Neural cell (in vitro differentiated cells): ENCODE results near the gene TNFSF9. TPM values are rescaled to one million over a fixed set of nuclear protein-coding genes. Genes with fewer than 3 reads are reported as not detected.

Source experiments
- H2AFZ ChIP-seq: fragments of 200-600, 300-800 bp; sonication (generic), shearing (Covaris generic); 2 replicates; pipeline ENCODE4 v1.6.0; 2014; ENCODE audit warnings: low read depth, mild to moderate bottlenecking, antibody characterized with exemption, low read length, moderate library complexity
- H3F3A ChIP-seq: fragments of 200-600 bp; shearing (Covaris generic); 2 replicates; pipeline ENCODE4 v1.6.1; 2016; ENCODE audit warnings: mild to moderate bottlenecking, moderate library complexity, mixed read lengths, antibody characterized with exemption, low read length; ENCODE audit not compliant: insufficient read depth, poor library complexity, severe bottlenecking
- H3K27ac ChIP-seq: fragments of 200-600, 300-800 bp; sonication (generic), shearing (Covaris generic); 2 replicates; pipeline ENCODE4 v1.5.1; 2014; ENCODE audit warnings: mild to moderate bottlenecking, low read length, moderate library complexity
- H3K27me3 ChIP-seq: fragments of 300-800, 200-600 bp; sonication (generic), shearing (Covaris generic); 2 replicates; pipeline ENCODE4 v1.6.0; 2014; ENCODE audit warnings: mild to moderate bottlenecking, low read depth, low read length, moderate library complexity; ENCODE audit not compliant: insufficient read depth
- H3K36me3 ChIP-seq: fragments of 300-800, 200-600 bp; sonication (generic), shearing (Covaris generic); 2 replicates; pipeline ENCODE4 v1.5.1; 2014; ENCODE audit warnings: mild to moderate bottlenecking, antibody characterized with exemption, low read length, moderate library complexity; ENCODE audit not compliant: insufficient read depth
- H3K4me2 ChIP-seq: fragments of 300-800, 200-600 bp; sonication (generic), shearing (Covaris generic); 2 replicates; pipeline ENCODE4 v1.6.0; 2014; ENCODE audit warnings: mild to moderate bottlenecking, low read length
- H3K4me3 ChIP-seq: fragments of 300-800, 200-600 bp; sonication (generic), shearing (Covaris generic); 2 replicates; pipeline ENCODE4 v1.5.1; 2014; ENCODE audit warnings: mild to moderate bottlenecking, low read length, moderate library complexity
- H3K79me2 ChIP-seq: fragments of 200-600 bp; shearing (Covaris generic); replicated peaks from 2 replicates; pipeline ENCODE4 v1.6.0; 2014; ENCODE audit warnings: mild to moderate bottlenecking, low read length, moderate library complexity; ENCODE audit not compliant: insufficient read depth
- H3K9ac ChIP-seq: fragments of 300-800, 200-600 bp; sonication (generic), shearing (Covaris generic); 2 replicates; pipeline ENCODE4 v1.6.1; 2016; ENCODE audit warnings: mild to moderate bottlenecking, low read length, mixed read lengths
- H3K9me2 ChIP-seq: fragments of 200-600 bp; shearing (Covaris generic); 2 replicates; pipeline ENCODE4 v1.6.1; 2016; ENCODE audit warnings: mild to moderate bottlenecking, low read length, mixed read lengths; ENCODE audit not compliant: insufficient read depth
- H3K9me3 ChIP-seq: fragments of 200-600, 300-800 bp; sonication (generic), shearing (Covaris generic); 2 replicates; pipeline ENCODE4 v1.6.1; 2016; ENCODE audit warnings: mild to moderate bottlenecking, mixed run types, low read length, moderate library complexity, mixed read lengths
- H4K20me1 ChIP-seq: fragments of 200-600 bp; shearing (Covaris generic); 2 replicates; pipeline ENCODE4 v1.6.1; 2016; ENCODE audit warnings: mild to moderate bottlenecking, mixed run types; ENCODE audit not compliant: insufficient read depth
- EP300 ChIP-seq: fragments of 450-650 bp; conservative IDR thresholded peaks from 2 replicates; pipeline ENCODE4 v1.6.1; 2014; ENCODE audit warnings: antibody characterized with exemption, mild to moderate bottlenecking, moderate library complexity; ENCODE audit not compliant: poor library complexity, severe bottlenecking
- EZH2 ChIP-seq: fragments of 200-600, 300-800 bp; shearing (Covaris generic), sonication (generic); IDR thresholded peaks from 2 replicates; pipeline ENCODE4 v1.6.1; 2014; ENCODE audit warnings: antibody characterized with exemption, low read length, borderline replicate concordance, mild to moderate bottlenecking; ENCODE audit not compliant: insufficient read depth, poor library complexity, severe bottlenecking
- MXI1 ChIP-seq: fragments of 450-650 bp; conservative IDR thresholded peaks from 2 replicates; pipeline ENCODE4 v1.6.1; 2014; ENCODE audit warnings: antibody characterized with exemption, mild to moderate bottlenecking; ENCODE audit not compliant: poor library complexity, severe bottlenecking
- POLR2AphosphoS5 ChIP-seq: IDR thresholded peaks from 2 replicates; pipeline ENCODE4 v1.6.1; 2012
- RAD21 ChIP-seq: fragments of 450-650 bp; conservative IDR thresholded peaks from 2 replicates; pipeline ENCODE4 v1.6.1; 2014; ENCODE audit warnings: antibody characterized with exemption, mild to moderate bottlenecking, moderate library complexity
- SMC3 ChIP-seq: fragments of 450-650 bp; conservative IDR thresholded peaks from 2 replicates; pipeline ENCODE4 v1.6.1; 2014; ENCODE audit warnings: antibody characterized with exemption, mild to moderate bottlenecking, moderate library complexity; ENCODE audit not compliant: poor library complexity
- TAF1 ChIP-seq: IDR thresholded peaks from 2 replicates; pipeline ENCODE4 v1.6.1; 2012; ENCODE audit warnings: low read depth
- polyA plus RNA-seq: library from polyadenylated mRNA; depleted of rRNA; stranded (reverse); fragments of >200 nt; gene quantifications from 2 replicates; pipeline ENCODE4 v1.2.3, GENCODE V29; 2014
- TF ChIP-seq, protein P1 (sequence below): IDR thresholded peaks from 2 replicates; pipeline ENCODE4 v1.6.1; 2012; ENCODE audit warnings: borderline replicate concordance
- TF ChIP-seq, protein P2 (sequence below): fragments of 450-650 bp; IDR thresholded peaks from 2 replicates; pipeline ENCODE4 v1.5.1; 2014; ENCODE audit warnings: antibody characterized with exemption, mild to moderate bottlenecking, moderate library complexity; ENCODE audit not compliant: poor library complexity, severe bottlenecking

TNFSF9 gene
- polyA plus RNA-seq, 1 donor from 2014 or later = 1.3 TPM

DNA sequence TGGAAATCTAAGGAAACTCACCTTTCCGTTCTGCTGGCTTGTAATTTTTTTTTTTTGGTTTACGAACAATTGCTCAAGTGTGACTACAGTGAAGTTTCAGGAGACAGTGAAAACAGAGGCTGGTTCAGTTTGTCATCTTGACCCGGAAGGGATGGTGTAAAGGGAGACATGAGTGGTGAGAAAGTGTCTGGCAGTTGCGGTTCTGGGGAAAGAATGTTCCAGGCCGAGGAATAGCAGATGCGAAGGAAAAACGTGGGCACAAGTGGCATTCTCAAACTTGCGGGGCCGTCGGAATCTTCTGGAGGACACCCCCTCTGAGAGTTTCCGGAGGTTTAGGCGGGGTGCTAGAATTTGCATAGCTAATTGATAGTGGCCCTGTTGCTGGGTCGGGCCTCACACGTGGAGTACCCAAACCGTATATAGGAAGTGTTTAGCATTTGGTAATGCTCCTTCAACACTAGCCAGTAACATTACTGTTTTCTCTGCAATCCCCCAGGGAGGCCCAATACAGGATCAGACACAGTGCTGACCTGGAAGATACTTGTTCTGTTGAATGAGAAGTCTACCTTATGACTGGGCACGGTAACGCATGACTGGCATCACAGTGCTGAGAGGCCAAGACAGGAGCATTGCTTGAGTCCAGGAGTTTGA lies 2.8 kb upstream of the TNFSF9 start:
- Histone ChIP-seq H3K4me3 (no peak overlapping the region), H3K9me2 (no peaks in the 10 kb centered on the region), H2AFZ (no peak overlapping the region), H3K4me2 (no peak overlapping the region), H3K79me2 (no peaks in the 10 kb centered on the region), H3K27ac (no peak overlapping the region), H4K20me1 (no peaks in the 10 kb centered on the region), H3F3A (no peaks in the 10 kb centered on the region), H3K36me3 (no peaks in the 10 kb centered on the region), H3K9me3 (no peaks in the 10 kb centered on the region), H3K9ac (no peak overlapping the region), H3K27me3 (peaks cover 26% of the 10 kb centered on the region)
- TF ChIP-seq TAF1 = no peak
- no peak for TF ChIP-seq POLR2AphosphoS5
- no peak for TF ChIP-seq EP300
- no peak for TF ChIP-seq MXI1
- no peak for TF ChIP-seq EZH2
- TF ChIP-seq, protein P1, sequence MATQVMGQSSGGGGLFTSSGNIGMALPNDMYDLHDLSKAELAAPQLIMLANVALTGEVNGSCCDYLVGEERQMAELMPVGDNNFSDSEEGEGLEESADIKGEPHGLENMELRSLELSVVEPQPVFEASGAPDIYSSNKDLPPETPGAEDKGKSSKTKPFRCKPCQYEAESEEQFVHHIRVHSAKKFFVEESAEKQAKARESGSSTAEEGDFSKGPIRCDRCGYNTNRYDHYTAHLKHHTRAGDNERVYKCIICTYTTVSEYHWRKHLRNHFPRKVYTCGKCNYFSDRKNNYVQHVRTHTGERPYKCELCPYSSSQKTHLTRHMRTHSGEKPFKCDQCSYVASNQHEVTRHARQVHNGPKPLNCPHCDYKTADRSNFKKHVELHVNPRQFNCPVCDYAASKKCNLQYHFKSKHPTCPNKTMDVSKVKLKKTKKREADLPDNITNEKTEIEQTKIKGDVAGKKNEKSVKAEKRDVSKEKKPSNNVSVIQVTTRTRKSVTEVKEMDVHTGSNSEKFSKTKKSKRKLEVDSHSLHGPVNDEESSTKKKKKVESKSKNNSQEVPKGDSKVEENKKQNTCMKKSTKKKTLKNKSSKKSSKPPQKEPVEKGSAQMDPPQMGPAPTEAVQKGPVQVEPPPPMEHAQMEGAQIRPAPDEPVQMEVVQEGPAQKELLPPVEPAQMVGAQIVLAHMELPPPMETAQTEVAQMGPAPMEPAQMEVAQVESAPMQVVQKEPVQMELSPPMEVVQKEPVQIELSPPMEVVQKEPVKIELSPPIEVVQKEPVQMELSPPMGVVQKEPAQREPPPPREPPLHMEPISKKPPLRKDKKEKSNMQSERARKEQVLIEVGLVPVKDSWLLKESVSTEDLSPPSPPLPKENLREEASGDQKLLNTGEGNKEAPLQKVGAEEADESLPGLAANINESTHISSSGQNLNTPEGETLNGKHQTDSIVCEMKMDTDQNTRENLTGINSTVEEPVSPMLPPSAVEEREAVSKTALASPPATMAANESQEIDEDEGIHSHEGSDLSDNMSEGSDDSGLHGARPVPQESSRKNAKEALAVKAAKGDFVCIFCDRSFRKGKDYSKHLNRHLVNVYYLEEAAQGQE = no peak
- no peak for TF ChIP-seq RAD21

DNA sequence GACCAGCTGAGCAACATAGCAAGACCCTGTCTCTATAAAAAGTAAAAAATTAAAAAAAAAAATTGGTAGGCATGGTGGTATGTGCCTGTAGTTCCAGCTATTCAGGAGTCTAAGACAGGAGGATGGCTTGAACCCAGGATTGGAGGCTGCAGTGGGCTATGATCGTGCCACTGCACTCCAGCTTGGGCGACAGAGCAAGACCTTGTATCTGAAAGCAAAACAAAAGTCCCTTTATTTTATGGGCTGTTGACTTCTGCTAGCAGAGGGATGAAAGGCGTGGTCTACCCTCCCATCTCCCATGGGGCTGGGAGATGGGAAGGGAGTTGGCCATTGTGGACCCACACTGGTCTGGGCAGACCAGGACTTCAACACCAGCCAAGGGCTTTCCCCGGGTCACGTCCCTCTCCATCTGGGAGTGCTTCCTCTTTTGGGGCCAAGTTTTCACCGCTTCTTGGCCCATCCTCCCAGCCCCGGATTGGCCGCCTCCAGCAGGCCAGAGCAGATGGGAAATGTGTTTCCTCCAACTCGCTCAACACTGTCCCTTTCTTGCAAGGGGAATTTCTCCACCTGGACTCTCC lies 2.2 kb upstream of the TNFSF9 start:
- Histone ChIP-seq H3K36me3 (no peaks in the 10 kb centered on the region), H3K27me3 (peaks cover 28% of the 10 kb centered on the region), H2AFZ (no peak overlapping the region), H3K9ac (no peak overlapping the region), H3K9me3 (no peaks in the 10 kb centered on the region), H3F3A (no peaks in the 10 kb centered on the region), H3K79me2 (no peaks in the 10 kb centered on the region), H3K9me2 (no peaks in the 10 kb centered on the region), H3K4me2 (no peak overlapping the region), H4K20me1 (no peaks in the 10 kb centered on the region), H3K4me3 (no peak overlapping the region), H3K27ac (no peak overlapping the region)
- TF ChIP-seq TAF1 (no peak), POLR2AphosphoS5 (no peak)

DNA sequence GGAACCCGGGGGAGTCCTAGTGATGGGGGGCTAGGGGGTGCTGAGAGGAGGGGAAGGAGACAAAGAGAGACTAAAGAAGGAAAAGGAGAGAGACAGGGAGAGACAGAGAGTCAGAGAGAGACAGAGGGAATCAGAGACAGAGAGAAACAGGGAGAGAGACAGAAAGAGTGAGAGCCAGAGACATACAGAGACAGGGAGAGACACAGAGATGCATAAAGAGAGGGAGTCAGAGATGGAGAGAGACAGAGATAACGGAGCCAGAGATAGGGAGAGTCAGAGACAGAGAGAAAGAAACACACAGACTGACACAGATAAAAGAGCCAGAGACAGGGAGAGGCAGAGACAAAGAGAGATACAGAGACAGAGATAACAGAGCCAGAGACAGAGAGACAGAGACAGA lies 1.5 kb upstream of the TNFSF9 start:
- H2AFZ ChIP-seq = no peak overlapping the region
- H3K9me2 ChIP-seq = no peaks in the 10 kb centered on the region
- no peak overlapping the region for H3K27ac ChIP-seq
- H3K36me3 ChIP-seq = no peaks in the 10 kb centered on the region
- H3K27me3 ChIP-seq = peaks cover 33% of the 10 kb centered on the region
- no peaks in the 10 kb centered on the region for H3K9me3 ChIP-seq
- no peaks in the 10 kb centered on the region for H4K20me1 ChIP-seq
- no peak overlapping the region for H3K9ac ChIP-seq
- H3F3A ChIP-seq = no peaks in the 10 kb centered on the region
- H3K4me3 ChIP-seq = no peak overlapping the region
- no peaks in the 10 kb centered on the region for H3K79me2 ChIP-seq
- TF ChIP-seq EP300 = no peak
- TF ChIP-seq, protein P1 = no peak
- no peak for TF ChIP-seq RAD21
- TF ChIP-seq, protein P2, sequence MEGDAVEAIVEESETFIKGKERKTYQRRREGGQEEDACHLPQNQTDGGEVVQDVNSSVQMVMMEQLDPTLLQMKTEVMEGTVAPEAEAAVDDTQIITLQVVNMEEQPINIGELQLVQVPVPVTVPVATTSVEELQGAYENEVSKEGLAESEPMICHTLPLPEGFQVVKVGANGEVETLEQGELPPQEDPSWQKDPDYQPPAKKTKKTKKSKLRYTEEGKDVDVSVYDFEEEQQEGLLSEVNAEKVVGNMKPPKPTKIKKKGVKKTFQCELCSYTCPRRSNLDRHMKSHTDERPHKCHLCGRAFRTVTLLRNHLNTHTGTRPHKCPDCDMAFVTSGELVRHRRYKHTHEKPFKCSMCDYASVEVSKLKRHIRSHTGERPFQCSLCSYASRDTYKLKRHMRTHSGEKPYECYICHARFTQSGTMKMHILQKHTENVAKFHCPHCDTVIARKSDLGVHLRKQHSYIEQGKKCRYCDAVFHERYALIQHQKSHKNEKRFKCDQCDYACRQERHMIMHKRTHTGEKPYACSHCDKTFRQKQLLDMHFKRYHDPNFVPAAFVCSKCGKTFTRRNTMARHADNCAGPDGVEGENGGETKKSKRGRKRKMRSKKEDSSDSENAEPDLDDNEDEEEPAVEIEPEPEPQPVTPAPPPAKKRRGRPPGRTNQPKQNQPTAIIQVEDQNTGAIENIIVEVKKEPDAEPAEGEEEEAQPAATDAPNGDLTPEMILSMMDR = no peak
- no peak for TF ChIP-seq MXI1
- no peak for TF ChIP-seq POLR2AphosphoS5
- TF ChIP-seq SMC3 = no peak
- TF ChIP-seq EZH2 = no peak
- TF ChIP-seq TAF1 = no peak
- no peak overlapping the region for H3K4me2 ChIP-seq
